HCT116 (cell line): ENCODE results near the gene CDH23. TPM values are rescaled to one million over a fixed set of nuclear protein-coding genes. Genes with fewer than 3 reads are reported as not detected.
A peak's percentile ranks its signal among the peaks of the same experiment; 100 is the strongest.

ENCODE experiments used
- ATAC-seq: fragments of 200-7000 bp; cut with Tn5 transposase; 2 replicates; pipeline ENCODE4 v1.9.1; 2020; ENCODE audit warnings: mild to moderate bottlenecking, moderate library complexity
- BruUV-seq: library from RNA; stranded (reverse); fragments of 400-500 nt; replicated peaks from 2 replicates; lab custom pipeline; 2021; lab: Mats Ljungman, UMichigan
- CTCF ChIA-PET: fragments of 300-600 bp; sonication (Branson Sonifier 250); formaldehyde crosslinking; loops from one replicate; lab custom pipeline; 2021; ENCODE audit warnings: antibody characterized with exemption; lab: Charles Lee
- POLR2A ChIA-PET: fragments of 300-600, 350-600 bp; sonication (Branson Sonifier 250); formaldehyde crosslinking; loops from one replicate; lab custom pipeline; 2021; ENCODE audit warnings: antibody characterized with exemption; lab: Charles Lee
- RAD21 ChIA-PET, 2 experiments: fragments of 300-600 bp; sonication (Branson Sonifier 250); formaldehyde crosslinking; loops; one replicate each; lab custom pipeline; 2023; ENCODE audit warnings: low total read pairs in 2 of 2; ENCODE audit not compliant: uncharacterized antibody in 2 of 2, unreplicated experiment in 2 of 2, low non-redundant PET in 1 of 2; lab: Charles Lee
- DNase-seq: peaks from one replicate; pipeline ENCODE4 v3.0.0-alpha.2; 2010; ENCODE audit warnings: low read depth, low spot score
- H2AFZ ChIP-seq: fragments of 200-600 bp; shearing (Covaris generic), sonication (generic); 2 replicates; pipeline ENCODE4 v1.6.1; 2017; ENCODE audit warnings: low read depth, mixed run types, mixed read lengths, antibody characterized with exemption, low read length; ENCODE audit not compliant: poor library complexity, severe bottlenecking
- H3K27ac ChIP-seq: 2 replicates; pipeline ENCODE4 v1.5.1; 2012; ENCODE audit warnings: low read depth, low read length
- H3K27me3 ChIP-seq: fragments of 200-600 bp; sonication (generic); 2 replicates; pipeline ENCODE4 v1.6.1; 2016; ENCODE audit warnings: mixed run types, low read length, mixed read lengths; ENCODE audit not compliant: insufficient read depth
- H3K36me3 ChIP-seq, 2 experiments: fragments of 200-500 bp in 1 of 2; fragments of 200-600 bp in 1 of 2; sonication (Bioruptor generic) in 1 of 2; sonication (generic) in 1 of 2; 2 replicates each; pipeline versions ENCODE4 v1.5.1 to v1.6.1; 2014 to 2016; ENCODE audit warnings: low read length in 2 of 2, inconsistent platforms in 1 of 2, mixed read lengths in 1 of 2, mixed run types in 1 of 2; ENCODE audit not compliant: insufficient read depth in 2 of 2, control insufficient read depth in 1 of 2
- H3K4me1 ChIP-seq, 2 experiments: fragments of 200-600 bp in 1 of 2; sonication (generic) in 1 of 2; 2 replicates each; pipeline versions ENCODE4 v1.5.1 to v1.6.1; 2012 to 2017; ENCODE audit warnings: low read length in 2 of 2, inconsistent platforms in 1 of 2, mild to moderate bottlenecking in 1 of 2, mixed read lengths in 1 of 2, mixed run types in 1 of 2, moderate library complexity in 1 of 2; ENCODE audit not compliant: insufficient read depth in 2 of 2, control insufficient read depth in 1 of 2
- H3K4me2 ChIP-seq: fragments of 200-600 bp; sonication (generic); 2 replicates; pipeline ENCODE4 v1.6.1; 2017; ENCODE audit warnings: mixed run types, low read length, mixed read lengths
- H3K4me3 ChIP-seq, 2 experiments: fragments of 200-600 bp in 1 of 2; sonication (generic) in 1 of 2; replicated peaks in 1 of 2; 2 replicates each; pipeline ENCODE4 v1.5.1; 2011 to 2016; ENCODE audit warnings: low read length in 2 of 2, control low read depth in 1 of 2, low read depth in 1 of 2, mild to moderate bottlenecking in 1 of 2, mixed read lengths in 1 of 2, mixed run types in 1 of 2
- H3K79me2 ChIP-seq: fragments of 200-600 bp; sonication (generic); 2 replicates; pipeline ENCODE4 v1.6.1; 2017; ENCODE audit warnings: mild to moderate bottlenecking, mixed run types, low read length, moderate library complexity, mixed read lengths; ENCODE audit not compliant: insufficient read depth
- H3K9ac ChIP-seq: fragments of 200-600 bp; sonication (generic); 2 replicates; pipeline ENCODE4 v1.6.1; 2016; ENCODE audit warnings: low read length, mixed read lengths
- H3K9me2 ChIP-seq: fragments of 200-600 bp; sonication (generic), shearing (Covaris generic); 2 replicates; pipeline ENCODE4 v1.6.1; 2017; ENCODE audit warnings: mixed run types, mild to moderate bottlenecking, moderate library complexity; ENCODE audit not compliant: insufficient read depth
- H3K9me3 ChIP-seq, 2 experiments: fragments of 200-500 bp in 1 of 2; fragments of 200-600 bp in 1 of 2; sonication (Bioruptor generic) in 1 of 2; sonication (generic) in 1 of 2; 2 replicates each; pipeline ENCODE4 v1.6.1; 2014 to 2017; ENCODE audit warnings: low read length in 2 of 2, mixed read lengths in 2 of 2, inconsistent platforms in 1 of 2, low read depth in 1 of 2, mild to moderate bottlenecking in 1 of 2, mixed run types in 1 of 2, moderate library complexity in 1 of 2; ENCODE audit not compliant: control insufficient read depth in 1 of 2, insufficient read depth in 1 of 2
- H4K20me1 ChIP-seq: fragments of 200-600 bp; sonication (generic), shearing (Covaris generic); 2 replicates; pipeline ENCODE4 v1.6.1; 2017; ENCODE audit warnings: mixed run types, mild to moderate bottlenecking, moderate library complexity; ENCODE audit not compliant: insufficient read depth
- CBX3 ChIP-seq: IDR thresholded peaks from 2 replicates; pipeline ENCODE4 v1.6.1; 2012; ENCODE audit warnings: low read depth
- EGR1 ChIP-seq: IDR thresholded peaks from 2 replicates; pipeline ENCODE4 v1.6.1; 2012; ENCODE audit warnings: low read depth
- ELF1 ChIP-seq: IDR thresholded peaks from 2 replicates; pipeline ENCODE4 v1.6.1; 2012; ENCODE audit warnings: low read depth, borderline replicate concordance
- FOSL1 ChIP-seq: IDR thresholded peaks from 2 replicates; pipeline ENCODE4 v1.6.1; 2012; ENCODE audit warnings: low read depth
- JUND ChIP-seq: IDR thresholded peaks from 2 replicates; pipeline ENCODE4 v1.6.1; 2012
- POLR2AphosphoS5 ChIP-seq: IDR thresholded peaks from 2 replicates; pipeline ENCODE4 v1.6.1; 2011; ENCODE audit warnings: mild to moderate bottlenecking, low read depth, low read length, moderate library complexity
- RAD21 ChIP-seq: IDR thresholded peaks from 2 replicates; pipeline ENCODE4 v1.6.1; 2012; ENCODE audit warnings: low read depth, mild to moderate bottlenecking
- SIN3A ChIP-seq: IDR thresholded peaks from 2 replicates; pipeline ENCODE4 v1.6.1; 2012; ENCODE audit warnings: low read depth
- SP1 ChIP-seq: IDR thresholded peaks from 2 replicates; pipeline ENCODE4 v1.6.1; 2012; ENCODE audit warnings: low read depth
- TCF7L2 ChIP-seq: IDR thresholded peaks from 2 replicates; pipeline ENCODE4 v1.7.0; 2011; ENCODE audit warnings: borderline replicate concordance, inconsistent platforms; ENCODE audit not compliant: insufficient read depth, insufficient read length; ENCODE audit errors: extremely low read depth
- ZBTB33 ChIP-seq: IDR thresholded peaks from 2 replicates; pipeline ENCODE4 v1.6.1; 2011; ENCODE audit warnings: mild to moderate bottlenecking, low read length, moderate library complexity; ENCODE audit not compliant: insufficient replicate concordance; ENCODE audit errors: extremely low read depth
- ZNF274 ChIP-seq: fragments of 200-500 bp; sonication (Bioruptor generic); IDR thresholded peaks from 2 replicates; pipeline ENCODE4 v1.6.1; 2014; ENCODE audit warnings: mild to moderate bottlenecking, low read depth, low read length, inconsistent platforms
- intact Hi-C: fragments of 100-400 bp; cut with micrococcal nuclease; formaldehyde crosslinking; loops from 2 replicates; pipeline ENCODE4 v1.10.0; 2022
- total RNA-seq: library from RNA; stranded (reverse); gene quantifications from one replicate; pipeline ENCODE4 v1.2.1, GENCODE V29; 2021; ENCODE audit not compliant: unreplicated experiment

CDH23 gene
- total RNA-seq, 1 experiment from 2014 or later = not detected

GRCh38 chr10:71622154-71622526, 225.4 kb downstream of the CDH23 start:
- POLR2A ChIA-PET = no interaction called here
- intact Hi-C loops = loop anchor here (5.0 kb wide), 2 partner anchors 240 to 305 kb away; partner anchors contain the start of gene SLC29A3
- H3K79me2 ChIP-seq = no peaks in the 10 kb centered on the region
- H3K4me2 ChIP-seq = peak overlapping the region; percentile 83
- peak overlapping the region; percentile 90 for H2AFZ ChIP-seq
- ATAC-seq = peak; percentile 80
- no peaks in the 10 kb centered on the region for H3K27me3 ChIP-seq
- H3K27ac ChIP-seq = 0 out of 2 replicates have a peak overlapping the region, but pooled peaks have one; percentile 21
- H4K20me1 ChIP-seq = no peaks in the 10 kb centered on the region
- no peaks in the 10 kb centered on the region for H3K9me2 ChIP-seq
- H3K36me3 ChIP-seq = no peaks in the 10 kb centered on the region
- no peak for TF ChIP-seq POLR2AphosphoS5
- TF ChIP-seq ELF1 = no peak
- TF ChIP-seq FOSL1 = peak; percentile 78
- no peak for TF ChIP-seq ZBTB33
- TF ChIP-seq JUND = peak; percentile 80
- no peak for TF ChIP-seq SIN3A
- no peak for TF ChIP-seq ZNF274
- 0 out of 2 replicates have a peak, but pooled peaks have one; percentile 19 for TF ChIP-seq CBX3
- peak; percentile 35; the same call in 1 of the 2 replicates for TF ChIP-seq SP1
- no peak for TF ChIP-seq EGR1
- TF ChIP-seq RAD21 = no peak
- no peak for TF ChIP-seq TCF7L2
- TF ChIP-seq, all 23 proteins: peak for 4
- CTCF ChIA-PET = interaction anchor here (1.0 to 2.1 kb wide), 3 partner anchors 13 to 75 kb away, joined by 3 to 7 read pairs (median 4); no protein-coding TSS in a partner anchor
- H3K4me3 ChIP-seq = peak overlapping the region; percentile 15 to 48; a peak in 3 of 4 replicates
- peaks cover 23 to 28% of the 10 kb centered on the region in 2 experiments for H3K4me1 ChIP-seq
- DNase-seq = peak; percentile 27
- no TSS peak for BruUV-seq
- RAD21 ChIA-PET = no interaction called here
- no peaks in the 10 kb centered on the region for H3K9me3 ChIP-seq
- H3K9ac ChIP-seq = peak overlapping the region; percentile 27; the same call in 1 of the 2 replicates
